ENCODE measurements around the gene FOXO6.

Gene FOXO6

GRCh38 chr1:41423511-41424191, 62.4 kb downstream of the FOXO6 start:
- no peak for DNase-seq (ENCODE audit: low read depth in 1 of 2, low spot score in 1 of 2)

GRCh38 chr1:41424581-41425118, 63.4 kb downstream of the FOXO6 start:
- no peak for DNase-seq (ENCODE audit: low read depth in 1 of 2, low spot score in 1 of 2)

GRCh38 chr1:41425369-41425768, 64.1 kb downstream of the FOXO6 start:
- no peak for DNase-seq (ENCODE audit: low read depth in 1 of 2, low spot score in 1 of 2)

GRCh38 chr1:41426201-41426890, 65.1 kb downstream of the FOXO6 start:
- no peak for DNase-seq (ENCODE audit: low read depth in 1 of 2, low spot score in 1 of 2)

- no peak for DNase-seq (ENCODE audit: low read depth in 1 of 2, low spot score in 1 of 2)
Measured at GRCh38 chr1:41427122-41427913, 66.1 kb downstream of the FOXO6 start.

GRCh38 chr1:41427916-41428737, 66.9 kb downstream of the FOXO6 start:
- no peak for DNase-seq (ENCODE audit: low read depth in 1 of 2, low spot score in 1 of 2)

GRCh38 chr1:41428738-41429640, 67.8 kb downstream of the FOXO6 start:
- no peak for DNase-seq (ENCODE audit: low read depth in 1 of 2, low spot score in 1 of 2)

GRCh38 chr1:41429641-41430035, 68.4 kb downstream of the FOXO6 start:
- no peak for DNase-seq (ENCODE audit: low read depth in 1 of 2, low spot score in 1 of 2)

GRCh38 chr1:41430069-41430468, 68.8 kb downstream of the FOXO6 start:
- no peak for DNase-seq (ENCODE audit: low read depth in 1 of 2, low spot score in 1 of 2)

GRCh38 chr1:41430582-41430981, 69.3 kb downstream of the FOXO6 start:
- no peak for DNase-seq (ENCODE audit: low read depth in 1 of 2, low spot score in 1 of 2)

- DNase-seq (ENCODE audit: low read depth in 1 of 2, low spot score in 1 of 2): no peak
Measured at GRCh38 chr1:41431490-41432350, 70.5 kb downstream of the FOXO6 start.

Measured in activated T-helper 1 cell treated with anti-CD3 and anti-CD28 coated beads, Interleukin-2, amount 50 U/mL, for 16 hours (primary cell).